ENCODE measurements around the gene CAMK2A. TPM values are rescaled to one million over a fixed set of nuclear protein-coding genes. Genes with fewer than 3 reads are reported as not detected.

Gene CAMK2A
- total and polyA plus RNA-seq, 2 of the 4 experiments (the other 2 are of a cell fraction): 0.18 to 0.19 TPM

DNA sequence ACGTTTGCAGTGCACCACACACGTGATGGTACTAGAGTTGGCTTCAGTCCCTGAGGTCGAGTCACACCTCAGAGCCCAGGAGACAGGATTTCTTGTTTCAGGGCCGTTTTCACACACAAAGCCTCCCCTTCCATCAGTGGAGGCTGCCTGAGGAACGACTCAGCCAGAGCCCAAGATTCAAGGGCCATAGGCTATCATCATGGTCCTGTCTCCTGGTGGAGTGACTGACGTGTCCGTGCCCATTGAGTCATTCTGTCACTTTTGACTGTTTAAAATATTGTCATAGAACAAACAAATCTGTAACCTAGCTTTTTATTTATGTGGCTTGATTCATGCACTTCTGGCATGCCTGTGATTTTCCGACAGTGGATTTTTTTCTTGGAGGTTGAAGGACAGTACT, 28.3 kb downstream of the CAMK2A start:
- H3K4me2 ChIP-seq (ENCODE audit: low read depth, low read length): no peak overlapping the region
- CTCF ChIA-PET: no interaction called here

More for the DNA sequence above, 28.3 kb downstream of the CAMK2A start:
- peak overlapping the region; percentile 63 for H3K4ac ChIP-seq (ENCODE audit: low read depth, low read length)
- H3K4me1 ChIP-seq (ENCODE audit: control insufficient read depth, insufficient read depth, low read length): peaks cover 19% of the 10 kb centered on the region
- H4K20me1 ChIP-seq (ENCODE audit: insufficient read depth, low read length): no peaks in the 10 kb centered on the region
- no peak overlapping the region for H3K56ac ChIP-seq (ENCODE audit: extremely low read depth, insufficient read depth, low read length)
- peak overlapping the region; percentile 7 for H2BK5ac ChIP-seq (ENCODE audit: low read depth, low read length, poor library complexity, severe bottlenecking)
- dilution Hi-C loops (cut with HindIII; ENCODE audit: low sequenced_read_pairs, unreplicated experiment): no loop called here
- H3K9me3 ChIP-seq (ENCODE audit: control insufficient read depth, insufficient read depth, low read length): no peaks in the 10 kb centered on the region
- H4K8ac ChIP-seq (ENCODE audit: low read depth in 2 of 2, low read length in 2 of 2): peak overlapping the region in 1 of 2 experiments; percentile 37; a peak in 1 of 4 replicates
- H2BK120ac ChIP-seq (ENCODE audit: low read depth, low read length): peak overlapping the region; percentile 58; the same call in 1 of the 2 replicates
- peak; percentile 52 for DNase-seq
- 0 out of 2 replicates have a peak overlapping the region, but pooled peaks have one; percentile 4 for H3K23ac ChIP-seq (ENCODE audit: low read depth, low read length)
- TF ChIP-seq, protein P1, sequence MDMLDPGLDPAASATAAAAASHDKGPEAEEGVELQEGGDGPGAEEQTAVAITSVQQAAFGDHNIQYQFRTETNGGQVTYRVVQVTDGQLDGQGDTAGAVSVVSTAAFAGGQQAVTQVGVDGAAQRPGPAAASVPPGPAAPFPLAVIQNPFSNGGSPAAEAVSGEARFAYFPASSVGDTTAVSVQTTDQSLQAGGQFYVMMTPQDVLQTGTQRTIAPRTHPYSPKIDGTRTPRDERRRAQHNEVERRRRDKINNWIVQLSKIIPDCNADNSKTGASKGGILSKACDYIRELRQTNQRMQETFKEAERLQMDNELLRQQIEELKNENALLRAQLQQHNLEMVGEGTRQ (IDR thresholded peaks at IDR 0.05; ENCODE audit: low read depth, low read length): 0 out of 2 replicates have a peak, but pooled peaks have one; percentile 22
- TF ChIP-seq BHLHE40 (IDR thresholded peaks at IDR 0.05; ENCODE audit: low read depth, low read length) (peak; percentile 18; the same call in 1 of the 2 replicates), MAZ (IDR thresholded peaks at IDR 0.05; ENCODE audit: borderline replicate concordance, low read depth, low read length) (no peak)
- H3K9me1 ChIP-seq (ENCODE audit: insufficient read depth, low read length): peaks cover 19% of the 10 kb centered on the region
- H2BK20ac ChIP-seq (ENCODE audit: low read depth, low read length): 0 out of 2 replicates have a peak overlapping the region, but pooled peaks have one; percentile 4
- 0 out of 2 replicates have a peak overlapping the region, but pooled peaks have one; percentile 10 for H3K18ac ChIP-seq (ENCODE audit: low read depth, low read length)
- peak overlapping the region; percentile 50; the same call in 1 of the 2 replicates for H3K14ac ChIP-seq (replicated peaks; ENCODE audit: low read depth, low read length)
- ATAC-seq (ENCODE audit: low read depth): no peak
- peak overlapping the region; percentile 5 for H2AFZ ChIP-seq (replicated peaks; ENCODE audit: low read length, poor library complexity)
- H2AK5ac ChIP-seq (ENCODE audit: low read depth, low read length): peak overlapping the region; percentile 5; the same call in 1 of the 2 replicates
- peaks cover 0 to 6% of the 10 kb centered on the region in 2 experiments; a peak in 1 of 4 replicates for H3K79me1 ChIP-seq (ENCODE audit: low read depth in 1 of 2, low read length in 2 of 2)
- POLR2A ChIA-PET (ENCODE audit: unreplicated experiment): no interaction called here
- no peak overlapping the region for H2AK9ac ChIP-seq (replicated peaks; ENCODE audit: low read depth, low read length, poor library complexity)
- H3K4me3 ChIP-seq (ENCODE audit: insufficient read depth, low read depth, low read length): no peak overlapping the region
- WGBS, 2 experiments (ENCODE audit: extremely low coverage in 2 of 2, insufficient read length in 1 of 2): 0% methylated on average over 1 of the region's 8 CpGs; no CpG with 5 or more reads in 1 of the 2 experiments
- no TSS peak for BruUV-seq (replicated peaks)
- H2BK15ac ChIP-seq (ENCODE audit: low read depth, low read length): 0 out of 3 replicates have a peak overlapping the region, but pooled peaks have one; percentile 1
- H4K91ac ChIP-seq (ENCODE audit: insufficient read depth, low read depth, low read length): no peak overlapping the region; the same call in 1 of the 2 replicates
- no peaks in the 10 kb centered on the region for H3K36me3 ChIP-seq (ENCODE audit: control insufficient read depth, insufficient read depth, low read length)
- in situ Hi-C loops (cut with MboI; ENCODE audit: low sequenced_read_pairs): loop anchor here (10.0 kb wide), 1 partner anchor 174 kb away; no protein-coding TSS in a partner anchor
- no peak overlapping the region for H4K5ac ChIP-seq (ENCODE audit: low read depth, low read length)
- H3K9ac ChIP-seq (ENCODE audit: low read depth, low read length): no peak overlapping the region
- intact Hi-C loops (cut with micrococcal nuclease): no loop called here
- no peaks in the 10 kb centered on the region for H3K27me3 ChIP-seq (ENCODE audit: control insufficient read depth, insufficient read depth, low read length)
- no peak overlapping the region for H3K27ac ChIP-seq (ENCODE audit: insufficient read depth, low read length)

All from IMR-90 (cell line).